ENCODE data around the gene TSPAN14. TPM values are rescaled to one million over a fixed set of nuclear protein-coding genes. Genes with fewer than 3 reads are reported as not detected.
A peak's percentile ranks its signal among the peaks of the same experiment; 100 is the strongest.

The TSPAN14 gene
- total RNA-seq, 2 donors from 2014 or later: 121 to 123 TPM

DNA sequence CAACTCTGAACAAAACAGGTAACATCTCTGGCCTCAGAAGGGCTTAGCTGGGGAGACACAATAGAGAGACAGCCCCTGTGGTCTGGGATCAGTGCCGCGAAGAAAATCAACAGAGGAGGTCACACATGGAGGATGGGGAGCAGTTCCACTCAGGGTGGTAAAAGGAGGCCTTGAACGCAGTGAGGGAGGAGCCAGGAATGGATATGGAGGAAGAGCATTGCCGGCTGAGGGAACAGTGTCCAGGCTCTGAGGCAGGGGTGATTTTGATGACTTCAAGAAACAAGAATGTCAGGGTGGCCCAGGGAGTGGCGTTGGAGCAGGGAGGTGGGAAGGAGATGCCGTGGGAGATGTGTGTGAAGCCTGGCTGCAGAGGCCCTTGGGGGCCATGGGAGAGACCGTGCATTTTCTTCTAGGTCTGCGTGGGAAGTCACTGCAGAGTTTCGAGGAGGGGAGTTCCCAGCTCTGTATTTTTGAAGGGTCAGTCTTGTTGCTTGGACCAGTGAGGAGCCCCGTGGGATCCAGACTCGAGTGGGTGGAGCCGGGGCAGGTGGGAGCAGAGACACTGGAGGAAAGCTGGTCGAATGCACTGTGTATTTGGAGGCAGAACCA, 47.9 kb downstream of the TSPAN14 start:
- no peaks in the 10 kb centered on the region for H3K27me3 Mint-ChIP-seq (ENCODE audit: insufficient read depth)
- peak overlapping the region; percentile 77 for H3K27ac Mint-ChIP-seq
- Histone ChIP-seq H3K4me3 (ENCODE audit: low read length) (no peak overlapping the region), H3K27ac (ENCODE audit: low read depth, low read length) (no peak overlapping the region), H3K9ac (ENCODE audit: extremely low read depth, low read length, poor library complexity, severe bottlenecking) (no peak overlapping the region), H3K36me3 (ENCODE audit: control insufficient read depth, insufficient read depth, low read length) (peaks cover 19% of the 10 kb centered on the region), H3K4me1 (ENCODE audit: control insufficient read depth, insufficient read depth, low read length) (peaks cover 27% of the 10 kb centered on the region), H3K9me3 (ENCODE audit: control insufficient read depth, low read length) (no peaks in the 10 kb centered on the region), H3K27me3 (ENCODE audit: control insufficient read depth, insufficient read depth, low read length, poor library complexity, severe bottlenecking) (no peaks in the 10 kb centered on the region)
- peaks cover 79% of the 10 kb centered on the region for H3K4me1 Mint-ChIP-seq
- no peak for DNase-seq
- WGBS, 2 experiments (ENCODE audit: insufficient coverage in 1 of 2, insufficient read length in 1 of 2): 84 to 91% methylated on average over 8 to 13 of the region's 13 CpGs
- H3K4me3 Mint-ChIP-seq: no peak overlapping the region
- peaks cover 16% of the 10 kb centered on the region for H3K36me3 Mint-ChIP-seq (ENCODE audit: low read depth)
- TF ChIP-seq, protein P1, sequence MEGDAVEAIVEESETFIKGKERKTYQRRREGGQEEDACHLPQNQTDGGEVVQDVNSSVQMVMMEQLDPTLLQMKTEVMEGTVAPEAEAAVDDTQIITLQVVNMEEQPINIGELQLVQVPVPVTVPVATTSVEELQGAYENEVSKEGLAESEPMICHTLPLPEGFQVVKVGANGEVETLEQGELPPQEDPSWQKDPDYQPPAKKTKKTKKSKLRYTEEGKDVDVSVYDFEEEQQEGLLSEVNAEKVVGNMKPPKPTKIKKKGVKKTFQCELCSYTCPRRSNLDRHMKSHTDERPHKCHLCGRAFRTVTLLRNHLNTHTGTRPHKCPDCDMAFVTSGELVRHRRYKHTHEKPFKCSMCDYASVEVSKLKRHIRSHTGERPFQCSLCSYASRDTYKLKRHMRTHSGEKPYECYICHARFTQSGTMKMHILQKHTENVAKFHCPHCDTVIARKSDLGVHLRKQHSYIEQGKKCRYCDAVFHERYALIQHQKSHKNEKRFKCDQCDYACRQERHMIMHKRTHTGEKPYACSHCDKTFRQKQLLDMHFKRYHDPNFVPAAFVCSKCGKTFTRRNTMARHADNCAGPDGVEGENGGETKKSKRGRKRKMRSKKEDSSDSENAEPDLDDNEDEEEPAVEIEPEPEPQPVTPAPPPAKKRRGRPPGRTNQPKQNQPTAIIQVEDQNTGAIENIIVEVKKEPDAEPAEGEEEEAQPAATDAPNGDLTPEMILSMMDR (conservative IDR thresholded peaks at IDR 0.05): no peak
- no peaks in the 10 kb centered on the region for H3K9me3 Mint-ChIP-seq

DNA sequence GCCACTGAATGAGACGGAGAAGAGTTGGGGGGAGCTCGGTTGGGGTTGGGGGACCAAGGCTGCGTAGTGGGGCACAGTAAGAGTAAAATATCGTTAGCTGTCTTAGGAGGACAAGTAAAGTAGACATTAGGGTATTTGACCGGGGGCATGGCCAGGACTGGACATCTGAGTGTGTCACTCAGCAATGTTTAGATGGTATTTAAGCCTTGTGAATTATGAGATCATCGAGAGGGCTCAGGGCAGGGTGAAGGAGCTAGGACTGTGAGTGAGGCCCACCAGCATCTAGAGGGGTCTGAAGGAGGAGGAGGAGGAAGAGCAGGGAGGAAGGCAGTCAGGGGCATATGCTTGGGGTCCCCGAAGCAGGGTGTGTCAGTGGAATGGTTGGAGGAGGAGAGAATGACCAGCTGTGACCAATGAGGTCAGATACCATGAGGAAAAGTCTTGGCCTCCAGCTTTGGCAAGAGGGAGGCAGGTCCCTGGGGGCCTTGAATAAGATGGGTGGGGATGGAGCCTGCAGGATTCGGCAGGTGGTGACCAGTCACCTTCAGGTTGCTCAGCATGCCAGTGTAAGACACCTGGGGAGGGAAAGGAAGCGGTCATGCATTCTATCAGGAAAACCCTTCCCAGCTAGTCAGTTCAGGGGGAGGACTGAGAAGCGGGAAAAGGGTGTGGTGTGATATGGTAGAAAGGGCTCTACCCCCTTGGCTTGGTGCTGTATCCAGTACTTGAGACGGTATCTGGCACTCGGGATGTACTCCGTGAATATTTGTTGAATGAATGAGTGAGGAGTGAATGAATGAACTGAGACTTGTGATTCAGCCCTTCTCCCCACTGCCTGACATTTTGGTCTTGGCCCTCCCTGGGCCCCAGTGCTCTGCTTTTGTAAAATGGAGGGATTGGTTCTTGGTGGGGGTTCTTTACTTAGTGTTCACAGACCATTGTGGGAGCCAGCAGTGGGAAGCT, 48.8 kb downstream of the TSPAN14 start:
- no peaks in the 10 kb centered on the region for H3K27me3 Mint-ChIP-seq (ENCODE audit: insufficient read depth)
- Histone ChIP-seq H3K27me3 (ENCODE audit: control insufficient read depth, insufficient read depth, low read length, poor library complexity, severe bottlenecking) (no peaks in the 10 kb centered on the region), H3K4me1 (ENCODE audit: control insufficient read depth, insufficient read depth, low read length) (peaks cover 26% of the 10 kb centered on the region), H3K9ac (ENCODE audit: extremely low read depth, low read length, poor library complexity, severe bottlenecking) (no peak overlapping the region), H3K9me3 (ENCODE audit: control insufficient read depth, low read length) (no peaks in the 10 kb centered on the region), H3K4me3 (ENCODE audit: low read length) (no peak overlapping the region), H3K36me3 (ENCODE audit: control insufficient read depth, insufficient read depth, low read length) (peaks cover 23% of the 10 kb centered on the region), H3K27ac (ENCODE audit: low read depth, low read length) (no peak overlapping the region)
- no peak overlapping the region for H3K4me3 Mint-ChIP-seq
- H3K4me1 Mint-ChIP-seq: peaks cover 74% of the 10 kb centered on the region
- TF ChIP-seq, protein P1 (conservative IDR thresholded peaks at IDR 0.05): no peak
- peaks cover 25% of the 10 kb centered on the region for H3K36me3 Mint-ChIP-seq (ENCODE audit: low read depth)
- peak overlapping the region; percentile 98 for H3K27ac Mint-ChIP-seq
- 92 to 93% methylated on average over 12 to 13 of the region's 13 CpGs for WGBS, 2 experiments (ENCODE audit: insufficient coverage in 1 of 2, insufficient read length in 1 of 2)
- DNase-seq: no peak
- H3K9me3 Mint-ChIP-seq: no peaks in the 10 kb centered on the region

DNA sequence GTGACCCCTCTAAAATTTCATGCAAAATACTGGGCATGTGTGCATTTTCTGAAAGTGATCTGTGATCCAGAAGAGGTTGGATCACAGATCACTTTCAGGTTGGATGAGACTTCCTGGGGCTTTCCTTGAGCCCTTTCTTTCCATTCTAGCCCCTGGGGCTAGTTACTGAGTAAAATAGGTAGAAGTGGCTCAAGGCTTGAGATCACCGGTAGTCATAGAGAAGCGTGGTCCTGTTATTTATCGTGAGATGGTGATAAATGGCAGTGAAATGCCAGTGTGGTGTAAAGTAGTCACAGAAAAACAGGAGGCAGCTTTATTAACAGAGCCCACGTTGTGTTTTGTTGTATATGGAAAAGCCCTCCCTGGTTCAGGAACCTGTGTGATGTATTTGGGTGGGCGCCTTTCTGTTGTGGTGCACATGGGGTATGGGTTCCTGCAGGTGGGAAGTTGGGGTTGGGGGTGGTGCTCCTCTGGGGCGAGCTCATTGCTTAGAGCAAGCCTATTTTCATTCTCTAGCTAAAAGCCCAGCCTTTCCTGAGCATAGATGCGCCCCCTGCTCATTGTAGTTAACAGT, 49.6 kb downstream of the TSPAN14 start:
- H3K4me1 ChIP-seq (ENCODE audit: control insufficient read depth, insufficient read depth, low read length): peaks cover 26% of the 10 kb centered on the region
- H3K9me3 ChIP-seq (ENCODE audit: control insufficient read depth, low read length): no peaks in the 10 kb centered on the region
- no peaks in the 10 kb centered on the region for H3K9me3 Mint-ChIP-seq
- H3K4me3 ChIP-seq (ENCODE audit: low read length): no peak overlapping the region
- peaks cover 67% of the 10 kb centered on the region for H3K4me1 Mint-ChIP-seq
- no peak overlapping the region for H3K4me3 Mint-ChIP-seq
- H3K27ac ChIP-seq (ENCODE audit: low read depth, low read length): no peak overlapping the region
- TF ChIP-seq, protein P1 (conservative IDR thresholded peaks at IDR 0.05): no peak
- peaks cover 26% of the 10 kb centered on the region for H3K36me3 ChIP-seq (ENCODE audit: control insufficient read depth, insufficient read depth, low read length)
- DNase-seq: no peak
- H3K9ac ChIP-seq (ENCODE audit: extremely low read depth, low read length, poor library complexity, severe bottlenecking): no peak overlapping the region
- WGBS, 2 experiments (ENCODE audit: insufficient coverage in 1 of 2, insufficient read length in 1 of 2): 69 to 71% methylated on average over 5 to 7 of the region's 7 CpGs
- no peaks in the 10 kb centered on the region for H3K27me3 ChIP-seq (ENCODE audit: control insufficient read depth, insufficient read depth, low read length, poor library complexity, severe bottlenecking)
- H3K27ac Mint-ChIP-seq: peak overlapping the region; percentile 98
- peaks cover 33% of the 10 kb centered on the region for H3K36me3 Mint-ChIP-seq (ENCODE audit: low read depth)
- H3K27me3 Mint-ChIP-seq (ENCODE audit: insufficient read depth): no peaks in the 10 kb centered on the region
